Dermis microvascular lymphatic vessel endothelial cell (primary cell): ENCODE data around the gene PAQR7. TPM values are rescaled to one million over a fixed set of nuclear protein-coding genes. Genes with fewer than 3 reads are reported as not detected.
A peak's percentile ranks its signal among the peaks of the same experiment; 100 is the strongest.

Experiments
- DNase-seq, 2 donors: peaks; one replicate each; pipeline versions ENCODE4 v3.0.0 to v3.0.0-alpha.2; 2010; ENCODE audit warnings: low read depth in 2 of 2
- total RNA-seq: library from RNA; depleted of rRNA; stranded (reverse); fragments of >200 nt; gene quantifications from 2 replicates; pipeline ENCODE4 v1.2.1, GENCODE V29; 2014

PAQR7 gene, protein sequence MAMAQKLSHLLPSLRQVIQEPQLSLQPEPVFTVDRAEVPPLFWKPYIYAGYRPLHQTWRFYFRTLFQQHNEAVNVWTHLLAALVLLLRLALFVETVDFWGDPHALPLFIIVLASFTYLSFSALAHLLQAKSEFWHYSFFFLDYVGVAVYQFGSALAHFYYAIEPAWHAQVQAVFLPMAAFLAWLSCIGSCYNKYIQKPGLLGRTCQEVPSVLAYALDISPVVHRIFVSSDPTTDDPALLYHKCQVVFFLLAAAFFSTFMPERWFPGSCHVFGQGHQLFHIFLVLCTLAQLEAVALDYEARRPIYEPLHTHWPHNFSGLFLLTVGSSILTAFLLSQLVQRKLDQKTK
- total RNA-seq, result 8.5 and 16.9 TPM in 2 replicates

GRCh38 chr1:25875154-25875855 lies at the start of gene PAQR7:
TSS of gene PAQR7 (minus strand) at chr1:25875708. CDS start at chr1:25863839, 11,869 bp downstream.
- peak; percentile 38 to 81 for DNase-seq

GRCh38 chr1:25924454-25924853 lies 48.9 kb upstream of the PAQR7 start:
- DNase-seq, result no peak

- DNase-seq, result no peak
Measured at GRCh38 chr1:25922971-25923552, 47.6 kb upstream of the PAQR7 start.

GRCh38 chr1:25922056-25922970 lies 46.8 kb upstream of the PAQR7 start:
- peak in 1 of 2 donors; percentile 31 for DNase-seq

GRCh38 chr1:25918615-25919014 lies 43.1 kb upstream of the PAQR7 start:
- DNase-seq, result no peak

DNA sequence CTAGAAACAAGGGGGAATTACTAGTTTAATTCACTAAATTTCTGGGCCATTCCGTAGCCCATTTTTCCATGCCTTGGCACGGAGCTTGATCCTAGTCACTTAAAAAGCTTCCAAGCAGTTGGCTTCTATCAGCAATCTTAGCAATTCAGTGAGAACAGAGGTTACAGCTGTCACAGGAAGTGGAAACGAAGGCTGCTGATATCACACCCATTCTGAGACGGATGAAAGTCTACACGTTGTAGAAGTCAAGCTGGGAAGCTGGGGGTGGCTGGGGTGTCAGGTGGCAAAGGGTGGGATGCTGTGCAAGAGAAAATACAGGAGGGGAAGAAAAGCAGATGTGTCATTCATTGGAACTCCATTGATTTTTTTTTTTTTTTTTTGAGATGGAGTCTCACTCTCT lies 42.5 kb upstream of the PAQR7 start:
- no peak for DNase-seq

DNA sequence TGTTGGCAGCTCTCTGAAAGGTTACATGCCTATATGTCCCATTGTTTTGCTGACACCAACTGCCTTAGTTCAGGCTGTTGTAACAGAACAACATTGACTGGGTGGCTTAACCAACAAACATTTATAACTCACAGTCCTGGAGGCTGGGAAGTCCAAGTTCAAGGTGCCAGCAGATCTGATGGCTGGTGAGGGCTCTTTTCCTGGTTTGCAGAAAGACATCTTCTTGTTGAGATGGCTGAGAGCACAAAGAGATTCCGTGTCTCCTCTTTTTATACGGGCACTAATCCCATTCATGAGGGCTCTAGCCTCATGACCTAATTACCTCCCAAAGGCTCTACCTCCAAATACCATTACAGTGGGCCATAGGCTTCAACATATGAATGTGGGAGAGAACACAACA lies 41.0 kb upstream of the PAQR7 start:
- DNase-seq, result no peak

DNA sequence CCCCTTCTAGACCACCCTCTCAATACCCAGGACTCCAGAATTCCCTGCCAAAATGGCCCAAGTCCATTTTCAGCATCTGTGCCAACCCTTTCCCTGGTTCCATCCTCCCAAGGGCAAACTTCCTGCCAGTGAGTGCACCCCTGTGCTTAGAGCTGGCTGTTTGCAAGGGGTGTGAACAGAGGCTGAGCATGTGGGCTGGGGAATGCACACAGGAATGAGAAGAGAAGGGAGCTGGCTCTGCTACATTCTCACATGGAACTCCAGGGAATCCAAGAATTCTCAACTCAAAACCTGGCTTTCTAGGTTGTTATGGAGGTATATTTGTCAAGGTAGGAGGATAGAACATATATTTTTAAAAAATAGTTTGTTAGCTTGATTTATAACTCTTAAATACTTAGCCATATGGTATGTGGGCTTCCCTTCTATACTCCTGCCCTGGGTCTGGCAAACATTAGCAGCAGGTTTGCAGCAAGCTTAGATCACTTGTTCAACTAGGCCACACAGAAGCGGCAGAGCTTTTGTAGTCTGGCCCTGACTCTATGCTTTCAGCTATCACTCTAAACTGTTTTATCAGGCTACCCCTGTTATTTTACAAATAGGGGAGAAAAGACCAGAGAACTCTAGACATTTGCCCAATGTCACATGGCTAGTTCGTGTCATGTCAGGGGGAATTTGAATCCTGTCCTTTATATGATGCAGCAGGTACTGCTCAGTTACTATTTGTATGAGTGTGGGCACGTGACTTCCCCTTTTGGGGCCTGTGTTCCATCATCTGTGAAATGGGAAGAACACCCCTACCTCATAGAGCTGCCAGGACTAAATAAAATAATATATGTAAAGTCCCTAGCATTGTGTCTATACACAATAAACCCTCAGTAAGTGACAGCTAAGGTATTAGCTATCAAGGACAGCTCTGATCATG lies 38.8 kb upstream of the PAQR7 start:
- DNase-seq, result no peak

GRCh38 chr1:25913206-25913605 lies 37.7 kb upstream of the PAQR7 start:
- no peak for DNase-seq

DNA sequence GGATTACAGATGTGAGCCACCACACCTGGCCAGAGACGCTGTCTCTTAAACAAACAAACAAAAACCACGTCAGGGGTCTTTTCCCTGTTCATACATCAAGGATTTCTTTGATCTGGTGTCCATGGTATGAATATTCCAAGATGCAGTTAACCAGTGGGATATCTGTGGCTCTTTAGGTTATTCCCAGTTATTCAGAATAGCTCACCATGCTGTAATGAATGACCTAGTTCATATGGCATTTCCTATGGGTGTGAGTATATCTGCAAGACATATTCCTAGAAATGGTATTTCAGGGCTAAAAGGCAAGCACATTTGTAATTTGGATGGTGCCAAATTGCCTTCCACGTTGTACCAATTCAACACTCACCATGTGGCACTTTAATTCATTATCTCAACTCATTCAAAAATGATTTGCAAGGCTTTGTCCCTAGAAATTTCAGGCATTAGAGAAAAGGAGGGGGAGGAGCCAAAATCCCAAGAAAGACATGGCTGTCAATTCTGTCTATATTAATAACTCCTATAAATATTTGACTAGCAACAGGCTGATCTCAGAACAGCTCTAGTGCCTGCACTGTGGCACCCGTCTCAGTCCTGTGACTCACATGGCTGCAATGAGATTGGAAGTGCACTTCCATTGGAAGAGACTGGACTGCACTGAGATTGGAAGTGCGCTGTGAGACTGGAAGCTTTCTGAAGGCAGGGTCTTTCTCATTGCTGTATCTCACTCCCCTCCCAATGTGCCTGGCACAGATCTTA lies 36.7 kb upstream of the PAQR7 start:
- DNase-seq, result peak in 1 of 2 donors; percentile 42

- no peak for DNase-seq
Measured at GRCh38 chr1:25911162-25911561, 35.7 kb upstream of the PAQR7 start.

DNA sequence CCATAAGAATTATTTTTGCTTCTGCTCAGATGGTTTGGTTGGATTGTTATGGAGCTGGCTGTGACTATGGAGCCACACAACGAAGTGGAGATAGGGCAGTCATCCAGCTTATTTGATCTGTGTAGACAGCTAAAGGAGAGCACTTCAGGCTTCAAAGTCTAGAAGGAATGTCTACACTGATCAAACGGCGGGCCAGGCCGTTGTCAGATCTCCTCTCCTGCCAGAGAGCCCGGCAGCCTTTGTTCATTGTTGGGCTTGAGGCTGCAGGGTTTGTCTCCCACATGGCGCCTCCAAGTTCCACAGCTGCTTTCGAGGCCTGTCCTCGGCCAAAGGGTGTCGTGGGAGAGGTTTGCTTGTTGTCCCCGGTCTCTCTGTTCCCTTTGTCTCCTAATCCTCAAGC lies 33.5 kb upstream of the PAQR7 start:
- DNase-seq, result no peak

DNA sequence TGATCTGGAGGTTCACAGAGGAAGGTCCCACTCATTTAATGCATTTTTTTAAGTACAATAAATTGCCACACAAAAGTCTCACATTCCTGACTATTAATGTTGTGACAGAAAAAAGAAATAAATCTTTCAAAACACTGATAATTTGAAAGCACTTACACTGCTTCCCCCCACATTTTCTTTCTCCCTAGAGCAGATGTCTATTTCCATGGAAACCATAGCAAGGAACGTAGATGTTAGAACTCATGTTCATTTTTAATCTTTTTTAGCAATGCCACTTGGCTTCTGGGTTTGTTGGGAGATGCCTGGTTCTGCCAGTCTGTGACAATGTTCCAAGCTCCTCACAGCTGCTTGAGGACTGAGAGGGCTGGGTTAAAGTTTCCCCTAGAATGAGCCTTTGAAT lies 32.7 kb upstream of the PAQR7 start:
- DNase-seq, result no peak

GRCh38 chr1:25907601-25908000 lies 32.1 kb upstream of the PAQR7 start:
- DNase-seq, result no peak

GRCh38 chr1:25906644-25907300 lies 31.3 kb upstream of the PAQR7 start:
- DNase-seq, result no peak

DNA sequence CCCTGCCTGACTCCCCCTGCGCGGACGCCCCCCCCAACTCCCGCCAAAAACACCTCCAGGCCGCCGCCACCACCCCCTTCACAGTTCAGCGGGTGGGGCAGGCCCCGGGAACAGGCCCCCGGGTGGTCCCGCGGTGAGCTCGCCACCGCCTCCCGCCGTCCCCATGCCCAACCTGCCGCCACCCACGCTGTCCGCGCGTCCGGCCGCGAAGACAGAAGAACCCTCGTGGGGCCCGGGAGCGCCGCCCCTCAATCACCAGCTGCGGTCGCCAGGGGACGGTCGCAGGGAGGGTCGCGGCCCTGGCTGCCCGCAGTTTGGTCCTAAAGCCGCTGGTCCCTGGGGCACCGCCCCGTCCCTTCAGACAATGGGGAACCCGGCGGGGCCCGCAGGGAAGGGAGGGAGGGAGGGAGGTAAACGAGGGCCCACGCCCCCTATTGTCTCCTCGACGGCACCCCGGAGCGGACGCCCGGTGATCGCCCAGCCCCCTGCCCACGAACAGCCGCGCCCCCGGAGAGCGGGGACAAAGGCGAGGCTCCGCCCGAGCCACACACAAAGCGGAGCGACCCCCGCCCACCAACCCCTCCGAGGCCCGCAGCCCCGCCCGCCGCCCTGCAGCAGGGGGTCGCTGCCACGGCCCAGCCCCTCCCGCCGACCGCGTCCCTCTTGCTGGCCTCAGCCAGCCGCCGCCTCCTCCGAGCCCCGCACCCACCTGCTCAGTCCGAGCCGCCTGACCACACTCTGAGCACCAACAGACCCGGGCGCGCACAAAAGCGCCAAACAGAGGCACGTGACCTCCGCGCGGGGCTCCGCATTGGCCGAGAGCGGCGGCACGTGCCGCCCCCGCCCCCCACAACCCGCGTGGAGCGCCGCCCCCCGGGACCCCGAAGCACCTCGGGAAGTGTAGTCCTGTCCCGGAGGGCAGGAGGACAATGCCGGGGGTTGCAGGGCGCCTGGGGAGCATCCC lies 30.5 kb upstream of the PAQR7 start, which contains the start of gene STMN1:
Gene STMN1, minus strand, starts transcription at position 740 of the 964 bp plus-strand sequence. CDS start 1,743 bp downstream, outside the sequence.
- DNase-seq, result peak; percentile 81 to 93

DNA sequence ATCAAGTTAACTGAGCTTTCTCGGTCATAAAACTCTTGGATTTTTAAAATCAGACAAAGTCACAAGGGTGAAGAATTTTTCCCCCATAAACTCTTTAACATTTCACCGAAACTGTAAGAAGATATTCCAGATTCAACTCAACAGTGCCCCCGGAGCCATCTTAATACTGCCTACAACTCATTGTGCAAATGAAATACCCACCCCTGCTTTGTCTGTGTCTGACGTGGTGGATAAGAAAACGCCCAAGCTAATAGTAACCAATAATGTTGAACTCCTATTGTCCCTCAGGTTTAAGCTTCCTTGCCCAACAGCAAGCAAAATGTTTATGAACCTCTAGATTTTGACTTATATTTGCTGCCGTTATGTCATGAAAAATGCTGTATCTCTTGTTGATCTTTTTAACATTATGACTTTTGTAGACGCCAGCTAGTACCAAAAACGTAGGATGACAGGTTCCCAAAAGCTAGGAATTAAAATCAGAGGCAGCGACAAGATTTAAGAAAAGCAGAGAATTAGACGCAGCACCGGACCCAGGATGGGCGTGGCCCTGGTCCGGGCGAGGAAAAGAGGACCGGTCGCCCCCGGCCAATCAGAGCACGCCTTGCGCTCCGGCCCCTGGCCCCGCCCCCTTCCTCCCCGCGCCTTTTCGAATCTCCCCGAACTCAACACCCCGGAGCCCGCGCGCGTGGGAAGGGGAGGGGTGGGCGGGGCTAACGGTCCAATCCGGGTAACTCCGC lies 29.6 kb upstream of the PAQR7 start:
- peak; percentile 68 to 92 for DNase-seq
